NK-92 treated with Interleukin-12 subunit alpha and Interleukin-12 subunit beta, amount 100 ng/mL, for 24 hours (cell line): Measurements from ENCODE around the gene PTTG1IP.

Experiments
- DNase-seq: peaks from one replicate; lab custom pipeline; 2025; lab: John Stamatoyannopoulos, UW

Gene PTTG1IP

DNA sequence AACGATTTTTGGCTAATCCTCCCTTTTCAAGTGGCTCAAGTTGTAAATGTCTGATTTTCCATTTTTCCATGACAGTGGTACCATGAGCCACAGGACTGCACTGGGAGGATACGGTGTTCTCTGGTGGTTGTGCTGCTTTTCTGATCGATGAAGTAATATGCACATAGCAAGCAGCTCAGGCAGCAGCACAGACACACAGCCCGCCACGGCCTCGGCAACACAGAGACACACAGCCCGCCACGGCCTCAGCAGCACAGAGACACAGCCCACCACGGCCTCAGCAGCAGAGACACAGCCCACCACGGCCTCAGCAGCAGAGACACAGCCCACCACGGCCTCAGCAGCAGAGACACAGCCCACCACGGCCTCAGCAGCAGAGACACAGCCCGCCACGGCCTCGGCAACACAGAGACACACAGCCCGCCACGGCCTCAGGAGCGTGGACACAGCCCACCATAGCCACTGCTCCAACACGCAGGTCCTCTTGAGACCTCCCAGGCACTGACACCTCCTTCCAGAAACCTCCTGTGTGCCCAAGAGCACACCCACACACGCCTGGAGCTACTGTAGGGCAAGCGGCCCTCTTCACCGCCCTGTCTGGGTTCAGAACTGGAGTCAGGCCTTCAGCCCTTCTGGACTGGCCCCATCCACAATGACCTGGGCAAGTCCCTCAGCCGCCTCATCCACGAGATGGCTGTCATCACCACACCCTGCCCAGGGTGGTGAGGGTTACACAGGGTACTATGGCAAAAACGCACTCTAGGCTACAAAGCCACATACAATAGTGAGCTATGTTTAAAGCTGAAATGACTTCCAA lies 10.4 kb downstream of the PTTG1IP start:
- DNase-seq = no peak

DNA sequence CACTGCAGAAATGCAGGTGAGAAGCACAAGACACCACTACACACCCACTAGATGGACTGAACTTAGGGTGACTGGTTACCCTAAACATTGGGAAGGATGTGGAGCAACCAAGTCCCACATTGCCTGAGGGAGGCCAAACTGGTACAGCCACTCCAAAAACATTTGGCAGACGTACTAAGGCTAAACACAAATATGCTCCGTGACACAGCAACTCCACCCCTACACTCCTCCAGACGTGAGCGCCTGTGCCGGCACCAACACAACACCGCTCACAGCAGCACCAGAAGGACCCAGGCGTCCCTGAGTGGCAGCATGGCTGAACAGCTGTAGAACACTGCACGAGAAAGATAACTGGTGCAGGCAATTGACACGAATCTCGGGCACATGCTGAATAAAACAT lies 14.7 kb downstream of the PTTG1IP start:
- no peak for DNase-seq

DNA sequence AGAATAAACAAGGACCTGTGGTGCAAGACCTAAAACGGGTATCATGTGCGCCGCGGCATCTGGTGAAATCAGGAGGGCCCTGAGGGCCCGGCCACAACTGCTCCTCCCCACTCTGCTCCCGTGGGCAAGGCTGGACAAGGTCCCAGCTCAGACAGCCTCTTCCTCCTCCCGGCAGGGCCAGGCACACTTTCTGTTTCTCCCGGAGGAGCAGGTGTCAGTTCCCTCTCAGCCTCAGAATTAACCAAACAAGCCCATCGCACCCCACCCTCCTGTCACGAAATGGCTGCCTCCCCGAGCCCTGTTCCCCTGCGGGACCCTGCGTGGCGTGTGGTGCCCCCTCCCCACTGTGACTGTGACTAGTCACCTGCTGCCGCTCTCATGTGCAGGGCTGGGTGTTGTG lies 15.2 kb downstream of the PTTG1IP start:
- no peak for DNase-seq

DNA sequence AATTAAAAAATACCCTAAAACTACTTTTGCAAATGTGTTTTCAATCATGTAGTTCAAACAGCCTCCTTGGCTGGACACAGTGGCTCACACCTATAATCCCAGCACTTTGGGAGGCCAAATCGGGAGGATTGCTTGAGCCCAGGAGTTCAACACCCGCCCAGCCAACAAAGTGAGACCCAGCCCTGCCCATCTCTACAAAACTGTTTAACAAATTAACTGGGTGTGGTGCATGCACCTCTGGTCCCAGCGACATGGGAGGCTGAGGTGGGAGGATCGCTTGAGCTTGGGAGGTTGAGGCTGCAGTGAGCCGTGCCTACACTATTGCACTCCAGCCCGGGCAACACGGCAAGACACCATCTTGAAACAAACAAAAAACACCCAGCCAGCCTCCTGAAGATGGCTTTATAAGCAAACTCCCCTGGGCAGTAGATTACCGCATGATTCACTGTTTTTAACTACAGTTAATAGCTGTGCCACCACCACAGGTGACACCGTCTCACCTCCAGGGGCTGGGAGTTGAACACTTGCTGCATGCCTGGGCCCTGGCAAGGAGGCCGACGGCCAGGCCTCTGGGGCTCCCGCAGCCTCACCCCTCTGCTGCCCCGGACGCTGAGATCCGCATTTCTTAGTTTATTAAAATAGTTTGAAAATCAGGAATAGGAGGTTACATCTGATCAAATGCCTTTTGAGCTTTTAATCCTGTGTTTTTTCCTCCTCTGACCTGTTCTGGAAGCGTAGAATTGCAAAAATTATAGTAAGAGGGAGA lies 16.2 kb downstream of the PTTG1IP start:
- DNase-seq = no peak

DNA sequence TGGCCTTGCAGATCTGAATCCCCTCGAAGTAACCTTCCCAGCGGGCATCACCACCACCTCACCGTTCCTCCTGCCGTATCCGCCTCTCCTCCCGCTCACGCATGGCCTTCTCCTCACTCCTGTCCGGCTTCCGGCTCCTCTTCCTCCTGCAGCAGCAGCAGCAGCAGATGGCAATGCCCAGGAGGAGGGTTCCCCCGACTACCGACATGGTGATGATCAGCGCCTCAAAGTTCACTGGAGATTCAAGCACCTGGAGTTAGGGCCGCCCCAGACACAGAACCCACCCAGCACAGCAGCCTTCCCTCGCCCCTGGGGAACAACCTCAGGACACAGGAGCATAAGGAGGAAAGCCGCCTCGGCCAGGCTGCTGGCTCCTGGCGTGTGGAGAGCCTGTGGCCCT lies 17.4 kb downstream of the PTTG1IP start:
- DNase-seq = no peak

DNA sequence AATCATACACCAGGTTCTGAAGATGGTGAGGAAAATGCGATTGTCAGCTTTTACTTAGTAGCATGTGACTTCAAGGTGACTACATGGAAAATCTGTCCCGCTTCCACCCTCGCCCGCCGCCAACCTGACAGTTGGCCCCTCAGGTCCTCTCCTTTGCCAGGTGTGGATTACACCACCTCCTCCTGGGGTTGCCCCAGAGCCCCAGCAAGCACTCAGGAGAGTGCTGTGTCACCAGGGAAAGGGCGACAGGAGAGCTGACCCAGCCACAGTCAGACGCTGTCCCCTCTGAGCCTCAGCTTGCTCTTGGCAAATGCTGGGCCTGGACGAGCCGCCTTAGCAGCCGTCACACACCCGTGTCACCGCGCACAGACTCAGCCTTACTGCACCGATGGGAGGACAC lies 17.9 kb downstream of the PTTG1IP start:
- no peak for DNase-seq

DNA sequence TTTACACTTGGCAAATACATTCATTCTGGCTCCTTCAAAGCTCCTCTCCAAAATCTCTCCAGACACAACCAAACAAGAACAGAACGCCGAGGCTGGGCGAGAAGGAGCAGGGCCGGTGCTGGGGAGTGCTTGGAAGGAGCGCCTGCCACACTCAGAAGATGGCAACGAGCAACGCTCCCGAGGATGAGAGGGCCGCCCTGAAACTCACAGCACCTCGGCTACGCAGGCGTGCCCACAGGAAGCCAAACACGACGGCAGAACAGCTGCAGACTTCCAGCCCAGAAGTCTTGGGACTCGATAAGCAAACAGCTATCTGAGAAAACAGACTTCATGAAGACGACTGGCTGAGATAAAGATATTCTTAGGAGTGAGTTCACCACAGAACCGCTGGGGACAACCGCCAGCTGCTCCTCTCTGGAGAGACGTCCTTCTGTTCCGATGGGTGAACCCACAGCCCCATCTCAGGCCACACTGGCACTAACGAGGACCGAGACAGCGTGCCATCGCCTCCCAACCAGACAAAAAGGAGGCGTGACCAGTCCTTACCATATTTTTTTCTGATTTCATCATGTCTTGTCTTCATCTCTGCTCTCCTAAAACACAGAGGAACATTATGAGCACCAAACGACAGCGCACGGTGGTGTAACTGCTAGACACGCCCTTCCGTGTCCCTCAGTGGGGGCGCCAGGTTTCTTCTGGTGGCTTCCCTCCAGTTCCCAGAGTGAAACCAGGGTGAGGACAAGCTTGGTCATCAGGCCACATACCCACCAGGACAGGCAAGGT lies 18.6 kb downstream of the PTTG1IP start:
- no peak for DNase-seq

DNA sequence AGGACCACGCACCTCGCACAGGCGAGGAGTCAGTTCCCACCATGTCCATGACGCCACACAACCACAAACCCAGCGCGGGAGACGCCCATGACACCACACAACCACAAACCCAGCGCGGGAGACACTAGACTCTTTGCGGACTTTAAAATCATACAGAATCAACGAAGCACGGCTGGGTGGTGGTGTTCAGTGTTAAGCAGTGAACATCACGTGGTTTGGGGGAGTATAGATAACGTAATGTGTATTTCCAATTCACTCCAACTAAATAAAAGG lies 19.2 kb downstream of the PTTG1IP start:
- DNase-seq = no peak

DNA sequence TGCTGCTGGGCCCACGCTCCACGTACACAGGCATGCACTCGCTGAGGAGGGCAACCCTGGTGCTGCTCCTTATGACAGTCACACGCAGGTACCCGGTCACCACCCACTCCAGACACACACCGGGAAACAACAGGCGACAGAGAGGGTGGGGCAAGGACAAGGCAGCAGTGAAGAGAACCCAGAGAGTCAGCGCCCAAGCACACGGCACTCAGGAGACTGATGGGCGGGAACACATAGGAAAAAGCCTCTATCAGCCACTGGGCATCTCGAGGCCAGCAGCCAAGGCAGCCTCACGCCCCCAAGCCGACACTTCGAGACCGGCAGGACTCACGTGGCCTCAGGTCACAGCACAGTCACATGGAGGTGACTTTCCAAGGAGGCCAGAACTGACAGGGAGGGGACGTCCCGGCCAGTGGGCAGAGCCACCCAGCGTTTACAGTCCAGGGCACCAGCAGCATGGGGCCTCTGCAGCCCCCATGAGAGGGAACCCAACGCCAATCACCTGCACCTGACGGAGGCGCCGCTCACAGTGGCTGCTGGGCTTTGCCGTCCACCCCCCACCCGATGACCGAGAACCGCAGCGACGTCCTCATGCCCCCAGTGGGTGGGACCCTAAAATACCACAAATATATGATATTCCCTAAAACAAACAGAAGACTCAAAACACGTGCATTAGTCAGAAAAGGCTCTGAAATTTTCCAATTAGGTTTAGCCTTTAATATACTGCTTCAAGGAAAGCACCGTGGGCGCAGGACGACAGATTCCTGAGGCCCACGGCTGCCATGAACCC lies 19.7 kb downstream of the PTTG1IP start:
- no peak for DNase-seq

DNA sequence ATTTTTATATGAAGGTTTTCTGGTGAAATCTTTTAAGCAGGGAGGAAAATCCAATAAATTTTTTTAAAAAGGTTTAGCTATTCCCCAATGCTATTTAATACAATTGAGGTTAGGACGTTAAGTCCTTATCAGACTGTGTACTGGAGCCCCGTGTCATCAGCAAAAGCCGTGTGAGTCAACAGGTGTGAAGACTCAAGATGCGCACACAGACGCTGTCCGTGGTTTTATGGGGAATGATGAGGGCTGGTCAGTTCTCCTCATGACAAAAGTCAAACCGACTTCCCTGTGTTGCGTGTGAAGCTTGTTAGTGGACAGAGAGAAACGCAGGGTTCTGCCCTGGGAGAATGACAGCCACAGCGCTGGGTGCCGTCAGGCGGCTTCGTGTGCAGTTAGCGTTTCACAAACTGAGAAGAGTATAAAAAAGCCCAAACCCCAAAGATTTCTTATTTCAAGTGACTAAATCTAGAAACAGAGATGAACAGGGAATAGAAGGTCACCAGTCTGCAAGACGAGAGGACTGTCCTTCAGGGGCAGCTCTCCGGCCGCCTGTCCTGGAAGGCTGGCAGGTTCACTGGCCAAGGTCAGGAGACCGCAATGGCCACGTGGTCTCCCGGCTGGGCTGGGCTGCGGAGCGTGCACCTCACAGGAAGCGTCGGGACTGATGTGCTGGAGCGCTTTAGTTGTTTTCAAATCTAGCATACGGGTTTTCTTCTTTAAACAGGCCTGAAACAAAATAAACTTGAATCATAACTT lies 22.4 kb downstream of the PTTG1IP start:
- DNase-seq = no peak

DNA sequence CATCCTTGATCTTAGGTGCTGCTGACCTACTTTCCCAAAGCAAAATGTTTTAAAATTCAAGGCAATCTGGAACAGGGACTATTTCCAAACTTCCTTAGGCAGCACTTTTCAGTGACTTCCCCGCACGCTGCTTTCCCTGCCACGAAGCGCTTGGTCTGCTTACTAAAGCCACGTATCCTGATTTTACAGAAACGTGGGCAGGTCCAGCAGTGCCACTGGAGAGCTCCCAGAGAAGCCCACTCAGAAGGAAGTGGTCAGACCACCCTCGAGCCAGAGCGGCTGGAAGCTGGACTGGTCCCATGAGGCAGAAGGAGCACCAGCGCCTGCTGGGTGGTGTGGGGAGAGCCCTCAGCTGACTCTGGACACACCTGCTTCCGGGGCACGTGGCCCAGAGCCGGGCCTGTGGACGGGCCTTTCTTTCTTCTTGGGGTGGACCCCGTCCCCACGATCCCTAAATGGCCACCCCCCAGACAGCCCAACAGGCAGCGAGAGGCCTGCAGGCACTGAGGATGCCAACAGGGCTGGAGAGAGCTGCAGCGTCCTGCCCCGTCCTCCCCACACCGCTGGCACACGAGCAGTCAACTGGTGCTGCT lies 23.2 kb downstream of the PTTG1IP start:
- DNase-seq = no peak

DNA sequence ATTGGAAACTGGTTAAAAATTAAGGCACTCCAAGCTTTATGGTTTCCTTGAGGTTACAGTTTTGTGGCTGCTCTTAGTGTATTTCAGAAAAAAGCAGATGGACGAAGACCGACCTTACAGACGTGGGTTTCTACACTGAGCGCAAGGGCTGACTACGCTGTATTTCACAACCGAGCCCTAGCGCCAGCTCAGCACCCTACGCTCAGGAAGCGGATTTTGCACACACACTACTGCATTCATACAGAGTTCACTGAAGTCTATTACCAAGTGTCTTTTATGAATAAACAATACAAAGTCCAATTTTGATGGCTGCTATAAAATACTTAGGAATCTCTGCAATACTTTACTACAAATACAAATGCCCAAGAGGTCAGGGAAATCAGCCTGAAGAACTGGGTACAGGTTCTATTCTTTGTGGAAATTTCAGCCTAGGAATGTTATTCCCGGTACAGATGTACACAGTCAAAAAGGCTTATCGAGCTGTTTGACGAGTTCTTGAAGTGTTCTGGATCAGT lies 23.8 kb downstream of the PTTG1IP start:
- DNase-seq = no peak

DNA sequence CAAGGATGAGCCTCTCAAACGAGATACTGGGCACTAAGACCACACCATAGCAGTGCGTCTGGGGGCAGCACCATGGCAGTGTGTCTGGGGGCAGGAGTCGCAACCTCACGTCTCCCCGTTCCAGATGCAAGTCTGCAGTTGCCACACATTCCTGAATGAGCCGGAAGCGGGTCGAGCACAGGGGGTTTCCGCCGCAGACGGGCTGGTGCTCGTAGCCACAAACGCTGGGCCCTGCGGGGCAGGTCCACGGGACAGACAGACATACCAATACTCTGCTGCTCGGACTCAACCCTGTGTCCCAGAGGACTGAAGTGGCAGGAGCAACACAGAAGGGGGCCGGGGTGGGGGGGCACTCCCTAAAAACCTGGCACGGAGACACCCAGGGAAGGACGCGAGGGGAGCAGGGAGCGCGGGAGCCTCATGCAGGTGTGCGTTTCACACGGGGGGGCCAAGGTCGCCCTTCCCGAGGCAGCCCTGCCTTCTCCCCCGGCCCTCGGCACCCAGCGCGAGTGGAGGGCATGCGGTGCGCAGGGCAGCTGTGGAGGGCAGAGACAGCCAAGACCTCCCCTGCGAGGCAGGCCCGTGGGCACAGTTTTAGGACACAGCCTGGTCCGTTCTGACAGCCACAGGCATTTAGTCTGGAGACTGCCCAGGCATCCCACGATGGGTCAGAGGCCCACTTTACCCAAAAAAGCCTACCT lies 24.5 kb downstream of the PTTG1IP start:
- no peak for DNase-seq

DNA sequence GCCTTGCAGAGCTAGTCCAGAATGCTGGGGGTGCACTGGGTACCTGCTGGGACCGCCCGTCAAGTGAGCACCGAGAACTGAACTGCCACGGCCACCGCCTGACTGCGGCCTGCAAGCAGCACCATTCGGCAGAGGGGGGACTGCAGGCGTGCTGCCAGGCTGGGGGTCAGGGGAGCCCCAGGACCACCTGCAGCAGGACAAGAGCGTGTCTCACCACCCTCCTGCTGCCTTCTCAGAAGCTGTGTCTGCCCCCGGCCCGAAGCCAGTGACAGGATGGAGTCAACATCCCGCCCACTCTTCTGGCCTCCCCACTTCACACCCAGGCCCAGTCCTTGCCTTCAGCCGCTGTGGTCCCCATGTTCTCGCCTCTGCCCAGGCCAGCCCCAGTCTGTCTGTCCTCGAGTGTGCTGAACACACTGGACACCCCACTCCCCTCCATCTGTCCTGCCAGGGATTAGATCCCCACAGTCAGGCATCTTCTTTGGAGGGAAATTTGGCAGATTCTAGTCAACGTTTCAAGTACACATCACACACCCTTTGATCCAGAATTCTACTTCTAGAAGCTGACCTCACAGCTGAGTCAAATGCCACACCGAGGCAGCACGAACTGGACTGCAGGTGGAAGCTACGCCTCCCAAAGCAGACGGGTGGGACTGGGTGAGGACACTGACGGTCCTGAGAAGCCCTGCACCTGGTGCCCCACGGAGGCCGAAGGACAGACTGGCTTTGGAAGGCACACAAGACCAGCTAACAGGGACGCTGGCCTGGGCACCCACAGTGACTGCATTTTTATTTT lies 26.0 kb downstream of the PTTG1IP start:
- DNase-seq = no peak

DNA sequence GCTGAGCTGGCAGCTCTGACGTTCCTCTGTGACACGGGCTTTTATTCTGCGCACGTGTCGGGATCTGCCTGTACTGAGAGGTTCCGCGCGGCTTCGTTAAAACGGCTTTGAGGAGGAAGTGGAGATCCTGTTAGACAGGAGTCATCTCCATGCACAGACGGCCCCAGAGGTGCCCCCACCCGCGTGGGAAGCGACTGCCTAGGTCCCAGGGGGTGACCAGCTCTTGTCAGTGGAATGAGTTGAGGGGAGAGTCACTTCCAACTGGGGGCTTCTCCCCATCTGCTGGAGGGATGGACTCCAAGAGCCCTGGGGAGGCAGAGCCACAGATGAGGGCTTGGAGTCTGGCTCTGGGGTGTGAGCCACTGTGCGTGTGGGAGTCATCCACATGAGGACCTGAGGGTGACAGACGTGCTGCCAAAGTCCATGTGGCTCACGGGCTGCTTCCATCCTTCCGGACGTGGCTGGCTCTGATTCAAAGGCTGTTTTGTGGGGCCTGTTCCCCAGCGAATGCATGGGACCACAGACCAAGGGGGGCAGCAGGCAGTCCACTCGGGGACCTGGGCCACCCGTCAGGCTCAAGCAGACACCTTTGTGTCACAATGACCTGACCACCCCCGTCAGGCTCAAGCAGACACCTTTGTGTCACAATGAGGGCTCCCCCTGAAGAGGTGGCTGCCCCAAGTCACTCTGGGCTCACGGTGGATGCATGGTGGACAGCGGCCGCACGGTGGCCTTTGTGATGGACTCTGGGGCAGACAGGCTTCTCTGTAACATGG lies 26.8 kb downstream of the PTTG1IP start:
- no peak for DNase-seq

DNA sequence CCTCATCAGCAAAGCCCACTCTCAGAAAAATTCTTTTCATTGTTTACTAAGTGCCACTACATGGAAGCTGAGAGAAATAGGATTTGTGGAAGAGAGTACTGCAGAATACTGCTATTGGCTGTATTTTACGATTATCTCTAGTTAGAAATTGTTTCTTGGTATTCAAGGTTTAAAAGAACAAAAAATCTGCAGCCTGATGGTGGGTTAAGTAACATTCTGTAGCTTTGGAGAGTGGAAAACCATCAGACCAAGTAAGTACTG lies 27.3 kb downstream of the PTTG1IP start:
- no peak for DNase-seq

DNA sequence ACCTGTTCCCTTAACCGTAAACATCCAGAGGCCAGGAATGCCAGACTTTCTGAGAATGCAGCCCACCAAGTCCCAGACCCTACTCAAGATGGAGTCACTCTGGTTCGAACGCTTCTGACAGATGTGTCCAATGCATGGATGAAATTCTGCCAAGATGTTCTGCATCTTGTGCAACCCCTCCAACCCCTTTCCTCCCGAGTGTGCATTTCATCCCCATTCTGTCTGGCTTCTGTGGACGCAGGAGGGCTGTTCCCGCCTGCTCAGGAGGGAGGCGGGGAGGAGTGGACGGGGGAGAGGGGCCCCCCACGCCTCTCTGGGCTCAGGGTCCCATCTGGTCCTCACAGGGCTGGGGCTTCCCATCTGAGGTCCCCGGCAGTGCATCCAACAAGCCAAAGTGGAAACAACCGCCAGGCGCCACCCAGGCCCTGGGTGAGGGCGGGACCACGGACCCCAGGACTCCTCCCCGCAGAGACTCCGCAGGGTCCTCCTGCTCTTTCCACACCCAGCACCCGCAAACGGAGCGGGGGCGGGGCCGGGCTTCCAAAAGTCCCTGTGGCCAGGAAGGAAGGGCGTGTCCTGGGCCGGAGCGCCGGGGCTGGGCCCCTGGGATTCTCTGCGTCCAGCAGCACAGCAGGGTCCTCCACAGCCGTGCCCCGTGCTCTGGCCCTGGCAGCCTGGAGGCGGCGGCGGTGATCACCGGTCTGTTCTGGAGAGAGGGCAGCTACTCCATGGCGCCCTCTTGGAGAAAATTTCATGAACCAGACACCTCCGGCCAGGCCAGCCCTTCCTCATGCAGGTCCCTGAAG lies 27.9 kb downstream of the PTTG1IP start:
- no peak for DNase-seq

DNA sequence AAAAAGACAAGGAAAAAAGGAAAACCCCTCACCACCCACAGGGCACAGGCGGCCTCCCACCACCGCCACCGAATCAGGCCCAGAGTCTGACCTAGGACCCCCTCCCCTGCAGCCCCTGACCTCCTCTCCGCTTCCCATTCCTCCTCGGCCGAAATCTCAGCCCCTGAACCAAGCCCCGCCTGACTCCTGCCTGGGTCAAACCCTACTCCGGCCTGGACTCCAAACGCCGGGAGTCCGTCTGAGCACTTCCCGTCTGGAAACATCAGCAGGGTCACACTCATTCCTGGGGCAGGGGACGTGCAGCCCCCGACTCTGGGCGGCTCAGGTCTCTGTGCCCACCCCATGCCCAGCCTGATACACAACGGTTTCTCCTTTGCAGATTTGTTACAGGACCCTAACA lies 29.2 kb downstream of the PTTG1IP start:
- no peak for DNase-seq
